ENCODE results near the gene CD37.

- no peak for TF ChIP-seq CTCF (IDR thresholded peaks at IDR 0.05; ENCODE audit: insufficient read depth, low read length, poor library complexity, severe bottlenecking)
- no peak for TF ChIP-seq EZH2phosphoT487 (conservative IDR thresholded peaks at IDR 0.05; ENCODE audit: low read length)
Observed at GRCh38 chr19:49339301-49340068, 4.3 kb downstream of the CD37 start.
